IMR-90 (cell line): Measurements from ENCODE around the gene ATP6V0A4. TPM values are rescaled to one million over a fixed set of nuclear protein-coding genes. Genes with fewer than 3 reads are reported as not detected.
A peak's percentile ranks its signal among the peaks of the same experiment; 100 is the strongest.

Experiments
- ATAC-seq: fragments of 200-7000 bp; cut with Tn5 transposase; 2 replicates; pipeline ENCODE4 v1.9.1; 2020; ENCODE audit warnings: low read depth, mild to moderate bottlenecking, moderate library complexity
- BruUV-seq: library from RNA; stranded (reverse); fragments of 400-500 nt; replicated peaks from 2 replicates; lab custom pipeline; 2021; lab: Mats Ljungman, UMichigan
- CTCF ChIA-PET: fragments of 300-600 bp; formaldehyde crosslinking; extraction: SDS; loops from one replicate; lab custom pipeline; 2021; ENCODE audit warnings: antibody characterized with exemption; lab: Yijun Ruan, JAX
- POLR2A ChIA-PET: fragments of 300-600 bp; sonication (Branson Sonifier 250); formaldehyde crosslinking; loops from one replicate; lab custom pipeline; 2022; ENCODE audit warnings: antibody characterized with exemption; ENCODE audit not compliant: unreplicated experiment; lab: Charles Lee
- DNase-seq: peaks from one replicate; pipeline ENCODE4 v3.0.0; 2013
- H2AFZ ChIP-seq: replicated peaks from 2 replicates; pipeline ENCODE3; 2013; ENCODE audit warnings: low read length, mild to moderate bottlenecking; ENCODE audit not compliant: poor library complexity
- H2AK5ac ChIP-seq: 2 replicates; pipeline ENCODE4 v1.6.1; 2013; ENCODE audit warnings: low read depth, low read length, inconsistent platforms
- H2AK9ac ChIP-seq: replicated peaks from 2 replicates; pipeline ENCODE3; 2013; ENCODE audit warnings: mild to moderate bottlenecking, low read depth, low read length, moderate library complexity; ENCODE audit not compliant: poor library complexity
- H2BK120ac ChIP-seq: 2 replicates; pipeline ENCODE4 v1.6.1; 2013; ENCODE audit warnings: low read depth, low read length, inconsistent platforms
- H2BK15ac ChIP-seq: 3 replicates; pipeline ENCODE4 v1.6.1; 2013; ENCODE audit warnings: low read depth, low read length, inconsistent platforms
- H2BK20ac ChIP-seq: 2 replicates; pipeline ENCODE4 v1.6.1; 2013; ENCODE audit warnings: low read depth, mild to moderate bottlenecking, inconsistent platforms, low read length, moderate library complexity
- H2BK5ac ChIP-seq: 2 replicates; pipeline ENCODE4 v1.6.1; 2013; ENCODE audit warnings: mild to moderate bottlenecking, low read depth, low read length, inconsistent platforms; ENCODE audit not compliant: poor library complexity, severe bottlenecking
- H3K14ac ChIP-seq: replicated peaks from 2 replicates; pipeline ENCODE4 v1.6.1; 2013; ENCODE audit warnings: low read depth, low read length, inconsistent platforms
- H3K18ac ChIP-seq: 2 replicates; pipeline ENCODE4 v1.6.1; 2013; ENCODE audit warnings: low read depth, low read length, control low read depth
- H3K23ac ChIP-seq: 2 replicates; pipeline ENCODE4 v1.6.1; 2013; ENCODE audit warnings: low read depth, low read length, inconsistent platforms
- H3K27ac ChIP-seq: 2 replicates; pipeline ENCODE4 v1.5.1; 2013; ENCODE audit warnings: mild to moderate bottlenecking, control low read depth, low read length; ENCODE audit not compliant: insufficient read depth
- H3K27me3 ChIP-seq: 2 replicates; pipeline ENCODE4 v1.6.1; 2013; ENCODE audit warnings: low read length; ENCODE audit not compliant: control insufficient read depth, insufficient read depth
- H3K36me3 ChIP-seq: 2 replicates; pipeline ENCODE4 v1.6.1; 2013; ENCODE audit warnings: low read length, mixed read lengths; ENCODE audit not compliant: control insufficient read depth, insufficient read depth
- H3K4ac ChIP-seq: 2 replicates; pipeline ENCODE4 v1.6.1; 2013; ENCODE audit warnings: low read depth, low read length, inconsistent platforms
- H3K4me1 ChIP-seq: 2 replicates; pipeline ENCODE4 v1.6.1; 2013; ENCODE audit warnings: low read length, mixed read lengths; ENCODE audit not compliant: control insufficient read depth, insufficient read depth
- H3K4me2 ChIP-seq: 2 replicates; pipeline ENCODE4 v1.6.1; 2013; ENCODE audit warnings: low read depth, mild to moderate bottlenecking, control low read depth, low read length, moderate library complexity
- H3K4me3 ChIP-seq: 2 replicates; pipeline ENCODE4 v1.5.1; 2013; ENCODE audit warnings: low read depth, mild to moderate bottlenecking, control low read depth, low read length, moderate library complexity; ENCODE audit not compliant: insufficient read depth
- H3K56ac ChIP-seq: 2 replicates; pipeline ENCODE4 v1.6.1; 2013; ENCODE audit warnings: low read length, inconsistent platforms; ENCODE audit not compliant: insufficient read depth; ENCODE audit errors: extremely low read depth
- H3K79me1 ChIP-seq, 2 experiments: 2 replicates each; pipeline ENCODE4 v1.6.1; 2013; ENCODE audit warnings: low read length in 2 of 2, inconsistent platforms in 1 of 2, low read depth in 1 of 2
- H3K9ac ChIP-seq: 2 replicates; pipeline ENCODE4 v1.6.1; 2013; ENCODE audit warnings: low read depth, low read length, control low read depth
- H3K9me1 ChIP-seq: 2 replicates; pipeline ENCODE4 v1.6.1; 2013; ENCODE audit warnings: low read length, inconsistent platforms; ENCODE audit not compliant: insufficient read depth
- H3K9me3 ChIP-seq: 2 replicates; pipeline ENCODE4 v1.6.1; 2013; ENCODE audit warnings: low read length; ENCODE audit not compliant: control insufficient read depth, insufficient read depth
- H4K20me1 ChIP-seq: 2 replicates; pipeline ENCODE4 v1.6.1; 2013; ENCODE audit warnings: low read length, inconsistent platforms; ENCODE audit not compliant: insufficient read depth
- H4K5ac ChIP-seq: 2 replicates; pipeline ENCODE4 v1.6.1; 2013; ENCODE audit warnings: mild to moderate bottlenecking, low read depth, low read length, control low read depth
- H4K8ac ChIP-seq, 2 experiments: 2 replicates each; pipeline ENCODE4 v1.6.1; 2013; ENCODE audit warnings: low read depth in 2 of 2, low read length in 2 of 2, control low read depth in 1 of 2, inconsistent platforms in 1 of 2
- H4K91ac ChIP-seq: 2 replicates; pipeline ENCODE4 v1.6.1; 2013; ENCODE audit warnings: low read depth, low read length, inconsistent platforms; ENCODE audit not compliant: insufficient read depth
- BHLHE40 ChIP-seq: fragments of 150-350 bp; IDR thresholded peaks from 2 replicates; pipeline ENCODE4 v1.6.1; 2016; ENCODE audit warnings: mild to moderate bottlenecking, low read depth, low read length
- CEBPB ChIP-seq: IDR thresholded peaks from 2 replicates; pipeline ENCODE4 v1.6.1; 2012; ENCODE audit warnings: low read depth, low read length, improper control_type of control experiment
- CHD1 ChIP-seq: IDR thresholded peaks from 2 replicates; pipeline ENCODE4 v1.6.1; 2012; ENCODE audit warnings: low read depth, low read length, improper control_type of control experiment
- FOS ChIP-seq: fragments of 150-350 bp; IDR thresholded peaks from 2 replicates; pipeline ENCODE4 v1.6.1; 2016; ENCODE audit warnings: low read depth, low read length
- MAFK ChIP-seq: IDR thresholded peaks from 2 replicates; pipeline ENCODE4 v1.6.1; 2012; ENCODE audit warnings: low read depth, low read length, improper control_type of control experiment
- MAZ ChIP-seq: IDR thresholded peaks from 2 replicates; pipeline ENCODE4 v1.6.1; 2012; ENCODE audit warnings: low read depth, mild to moderate bottlenecking, low read length, improper control_type of control experiment, moderate library complexity, borderline replicate concordance
- MXI1 ChIP-seq: IDR thresholded peaks from 2 replicates; pipeline ENCODE4 v1.6.1; 2012; ENCODE audit warnings: low read depth, mild to moderate bottlenecking, low read length, moderate library complexity, borderline replicate concordance
- NFE2L2 ChIP-seq: fragments of 150-350 bp; IDR thresholded peaks from 2 replicates; pipeline ENCODE4 v1.6.1; 2016; ENCODE audit warnings: low read depth, mild to moderate bottlenecking, low read length
- POLR2A ChIP-seq: IDR thresholded peaks from 2 replicates; pipeline ENCODE4 v1.6.1; 2012; ENCODE audit warnings: mild to moderate bottlenecking, low read depth, low read length
- RAD21 ChIP-seq: IDR thresholded peaks from 2 replicates; pipeline ENCODE4 v1.6.1; 2012; ENCODE audit warnings: low read length, improper control_type of control experiment
- RCOR1 ChIP-seq: IDR thresholded peaks from 2 replicates; pipeline ENCODE4 v1.6.1; 2012; ENCODE audit warnings: mild to moderate bottlenecking, low read length, improper control_type of control experiment; ENCODE audit not compliant: insufficient replicate concordance
- RFX5 ChIP-seq: IDR thresholded peaks from 2 replicates; pipeline ENCODE4 v1.8.0; 2012; ENCODE audit warnings: low read depth, mild to moderate bottlenecking, low read length, moderate library complexity
- SMC3 ChIP-seq: fragments of 150-350 bp; IDR thresholded peaks from 2 replicates; pipeline ENCODE4 v1.6.1; 2016; ENCODE audit warnings: low read depth, mild to moderate bottlenecking, antibody characterized with exemption, low read length, moderate library complexity
- WGBS, 2 experiments: methylation state at CpG; one replicate each; pipeline versions ENCODE4 v1.1.5 to v1.1.7; 2013; ENCODE audit warnings: missing lambda C conversion rate in 2 of 2; ENCODE audit not compliant: insufficient read length in 1 of 2; ENCODE audit errors: extremely low coverage in 2 of 2; 5-methylcytosine and 5-hydroxymethylcytosine counted together
- dilution Hi-C: fragments of 300-500 bp; cut with HindIII; formaldehyde crosslinking; loops from one replicate; pipeline ENCODE4 v1.14.3; 2018; ENCODE audit warnings: low sequenced_read_pairs; ENCODE audit not compliant: unreplicated experiment
- in situ Hi-C: fragments of 300-500 bp; cut with MboI; formaldehyde crosslinking; loops from 3 replicates; pipeline ENCODE4 v1.14.3; 2019; ENCODE audit warnings: low sequenced_read_pairs, inconsistent platforms, mixed read lengths
- intact Hi-C: fragments of 100-400 bp; cut with micrococcal nuclease; formaldehyde crosslinking; loops from 2 replicates; pipeline ENCODE4 v1.10.0; 2022
- polyA plus RNA-seq, 3 experiments: library from polyadenylated mRNA; depleted of rRNA; stranded (reverse); fragments of >200 nt; gene quantifications; 2 replicates each; pipeline ENCODE4 v1.2.3, GENCODE V29; 2012; ENCODE audit warnings: low replicate concordance in 1 of 3
- total RNA-seq: library from RNA; depleted of rRNA; stranded (reverse); fragments of >200 nt; gene quantifications from 2 replicates; pipeline ENCODE4 v1.2.3, GENCODE V29; 2012
- TF ChIP-seq, protein P1 (sequence below): fragments of 150-350 bp; IDR thresholded peaks from 2 replicates; pipeline ENCODE4 v1.6.1; 2017; ENCODE audit warnings: mild to moderate bottlenecking, antibody characterized with exemption, low read length, low read depth
- TF ChIP-seq, protein P2 (sequence below): fragments of 150-350 bp; IDR thresholded peaks from 2 replicates; pipeline ENCODE4 v1.6.1; 2016; ENCODE audit warnings: low read depth, mild to moderate bottlenecking, low read length, moderate library complexity, borderline replicate concordance
- TF ChIP-seq, protein P3 (sequence below): conservative IDR thresholded peaks from 2 replicates; pipeline ENCODE4 v1.5.1; 2012; ENCODE audit warnings: mild to moderate bottlenecking, low read depth, low read length, improper control_type of control experiment

Gene ATP6V0A4
- total and polyA plus RNA-seq, 2 of the 4 experiments (the other 2 are of a cell fraction), result 0.05 to 0.18 TPM

DNA sequence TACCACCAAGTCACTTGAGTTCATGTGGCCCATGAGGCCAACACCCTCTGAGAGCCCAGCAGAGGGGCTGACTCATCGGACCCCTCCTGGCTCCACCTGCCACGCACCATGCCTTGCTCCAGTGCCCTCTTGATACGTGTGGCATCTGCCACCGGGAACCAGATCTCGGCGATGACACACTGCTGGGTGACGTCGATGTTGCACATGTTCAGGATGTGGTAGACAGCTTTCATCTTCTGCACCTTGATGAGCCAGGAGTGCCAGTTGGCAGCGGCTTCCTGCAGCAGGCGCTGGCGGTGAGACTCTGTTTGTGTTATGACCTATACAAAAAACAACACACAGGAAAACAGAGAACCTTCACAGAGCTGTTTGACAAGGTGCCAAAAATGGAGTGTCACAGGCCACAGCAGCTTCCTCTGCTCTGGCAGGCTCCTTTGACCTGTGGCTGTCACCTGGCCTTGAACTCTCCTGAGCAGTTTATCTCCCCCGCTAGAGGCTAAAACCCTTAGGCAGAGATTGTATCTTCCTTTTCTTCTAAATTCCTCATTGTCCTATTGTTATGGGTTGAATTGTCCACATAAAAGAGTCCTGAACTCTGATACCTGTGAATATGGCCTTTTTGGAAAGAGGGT, 45.4 kb downstream of the ATP6V0A4 start:
- CTCF ChIA-PET, result interaction anchor here (1.0 kb wide), 1 partner anchor 14 kb away, joined by 4 read pairs; no protein-coding TSS in a partner anchor
- no CpG with 5 or more reads among the region's 12 CpGs for WGBS, 2 experiments
- no peak overlapping the region for H2BK5ac ChIP-seq
- H3K9ac ChIP-seq, result no peak overlapping the region
- H3K4me1 ChIP-seq, result no peaks in the 10 kb centered on the region
- intact Hi-C loops (no loop called here), dilution Hi-C loops (no loop called here), in situ Hi-C loops (no loop called here)
- no peaks in the 10 kb centered on the region for H3K79me1 ChIP-seq
- no peak for TF ChIP-seq NFE2L2
- TF ChIP-seq, protein P1, sequence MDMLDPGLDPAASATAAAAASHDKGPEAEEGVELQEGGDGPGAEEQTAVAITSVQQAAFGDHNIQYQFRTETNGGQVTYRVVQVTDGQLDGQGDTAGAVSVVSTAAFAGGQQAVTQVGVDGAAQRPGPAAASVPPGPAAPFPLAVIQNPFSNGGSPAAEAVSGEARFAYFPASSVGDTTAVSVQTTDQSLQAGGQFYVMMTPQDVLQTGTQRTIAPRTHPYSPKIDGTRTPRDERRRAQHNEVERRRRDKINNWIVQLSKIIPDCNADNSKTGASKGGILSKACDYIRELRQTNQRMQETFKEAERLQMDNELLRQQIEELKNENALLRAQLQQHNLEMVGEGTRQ, result no peak
- no peak for TF ChIP-seq CEBPB
- TF ChIP-seq RCOR1, result no peak
- TF ChIP-seq, protein P2, sequence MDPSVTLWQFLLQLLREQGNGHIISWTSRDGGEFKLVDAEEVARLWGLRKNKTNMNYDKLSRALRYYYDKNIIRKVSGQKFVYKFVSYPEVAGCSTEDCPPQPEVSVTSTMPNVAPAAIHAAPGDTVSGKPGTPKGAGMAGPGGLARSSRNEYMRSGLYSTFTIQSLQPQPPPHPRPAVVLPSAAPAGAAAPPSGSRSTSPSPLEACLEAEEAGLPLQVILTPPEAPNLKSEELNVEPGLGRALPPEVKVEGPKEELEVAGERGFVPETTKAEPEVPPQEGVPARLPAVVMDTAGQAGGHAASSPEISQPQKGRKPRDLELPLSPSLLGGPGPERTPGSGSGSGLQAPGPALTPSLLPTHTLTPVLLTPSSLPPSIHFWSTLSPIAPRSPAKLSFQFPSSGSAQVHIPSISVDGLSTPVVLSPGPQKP, result no peak
- TF ChIP-seq BHLHE40, result no peak
- no peak for TF ChIP-seq RAD21
- TF ChIP-seq MAFK, result no peak
- no peak for TF ChIP-seq CHD1
- no peak for TF ChIP-seq POLR2A
- no peak for TF ChIP-seq MXI1
- no peak for TF ChIP-seq FOS
- TF ChIP-seq, protein P3, sequence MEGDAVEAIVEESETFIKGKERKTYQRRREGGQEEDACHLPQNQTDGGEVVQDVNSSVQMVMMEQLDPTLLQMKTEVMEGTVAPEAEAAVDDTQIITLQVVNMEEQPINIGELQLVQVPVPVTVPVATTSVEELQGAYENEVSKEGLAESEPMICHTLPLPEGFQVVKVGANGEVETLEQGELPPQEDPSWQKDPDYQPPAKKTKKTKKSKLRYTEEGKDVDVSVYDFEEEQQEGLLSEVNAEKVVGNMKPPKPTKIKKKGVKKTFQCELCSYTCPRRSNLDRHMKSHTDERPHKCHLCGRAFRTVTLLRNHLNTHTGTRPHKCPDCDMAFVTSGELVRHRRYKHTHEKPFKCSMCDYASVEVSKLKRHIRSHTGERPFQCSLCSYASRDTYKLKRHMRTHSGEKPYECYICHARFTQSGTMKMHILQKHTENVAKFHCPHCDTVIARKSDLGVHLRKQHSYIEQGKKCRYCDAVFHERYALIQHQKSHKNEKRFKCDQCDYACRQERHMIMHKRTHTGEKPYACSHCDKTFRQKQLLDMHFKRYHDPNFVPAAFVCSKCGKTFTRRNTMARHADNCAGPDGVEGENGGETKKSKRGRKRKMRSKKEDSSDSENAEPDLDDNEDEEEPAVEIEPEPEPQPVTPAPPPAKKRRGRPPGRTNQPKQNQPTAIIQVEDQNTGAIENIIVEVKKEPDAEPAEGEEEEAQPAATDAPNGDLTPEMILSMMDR, result no peak
- TF ChIP-seq SMC3, result no peak
- no peak for TF ChIP-seq RFX5
- TF ChIP-seq MAZ, result no peak
- no peak overlapping the region for H4K8ac ChIP-seq
- no peak overlapping the region for H2AK9ac ChIP-seq
- H3K9me1 ChIP-seq, result no peaks in the 10 kb centered on the region
- no peak overlapping the region for H3K27ac ChIP-seq
- H4K91ac ChIP-seq, result no peak overlapping the region
- H3K4ac ChIP-seq, result no peak overlapping the region
- no peak overlapping the region for H2AK5ac ChIP-seq
- H3K14ac ChIP-seq, result no peak overlapping the region
- no peak overlapping the region for H2BK15ac ChIP-seq
- H3K18ac ChIP-seq, result no peak overlapping the region
- H2AFZ ChIP-seq, result peak overlapping the region; percentile 5
- H3K36me3 ChIP-seq, result no peaks in the 10 kb centered on the region
- no peak overlapping the region for H3K56ac ChIP-seq
- no peaks in the 10 kb centered on the region for H4K20me1 ChIP-seq
- no peak overlapping the region for H3K23ac ChIP-seq
- no peak overlapping the region for H3K4me2 ChIP-seq
- H3K4me3 ChIP-seq, result no peak overlapping the region
- no peak for ATAC-seq
- H2BK120ac ChIP-seq, result no peak overlapping the region
- peaks cover 8% of the 10 kb centered on the region for H3K27me3 ChIP-seq
- BruUV-seq, result no TSS peak
- H4K5ac ChIP-seq, result no peak overlapping the region
- POLR2A ChIA-PET, result no interaction called here
- no peak overlapping the region for H2BK20ac ChIP-seq
- H3K9me3 ChIP-seq, result no peaks in the 10 kb centered on the region
- peak; percentile 3 for DNase-seq
